GM12873 (cell line): ENCODE results near the gene CIB1.

Experiments used
- CTCF ChIP-seq: IDR thresholded peaks from 2 replicates; pipeline ENCODE4 v1.5.1; 2012; ENCODE audit warnings: low read depth, mild to moderate bottlenecking, moderate library complexity, low read length, control low read depth; ENCODE audit not compliant: insufficient read depth; ENCODE audit errors: missing control alignments

The CIB1 gene

GRCh38 chr15:90212221-90213098 lies 21.3 kb downstream of the CIB1 start:
- TF ChIP-seq CTCF = no peak

GRCh38 chr15:90211440-90212143 lies 22.1 kb downstream of the CIB1 start:
- no peak for TF ChIP-seq CTCF

GRCh38 chr15:90211009-90211408 lies 22.7 kb downstream of the CIB1 start:
- no peak for TF ChIP-seq CTCF

GRCh38 chr15:90210593-90210992 lies 23.1 kb downstream of the CIB1 start:
- TF ChIP-seq CTCF = no peak

- no peak for TF ChIP-seq CTCF
Observed at GRCh38 chr15:90209591-90209990, 24.1 kb downstream of the CIB1 start.

- no peak for TF ChIP-seq CTCF
Observed at GRCh38 chr15:90208356-90208755, 25.4 kb downstream of the CIB1 start.

- TF ChIP-seq CTCF = no peak
Observed at GRCh38 chr15:90207252-90207651, 26.5 kb downstream of the CIB1 start.
